ENCODE results near the gene PJA2. TPM values are rescaled to one million over a fixed set of nuclear protein-coding genes. Genes with fewer than 3 reads are reported as not detected.
"Not testable (repeated sequence)": the region's sequence is repeated elsewhere in the genome, so short reads cannot be mapped to it uniquely, and the experiment has no call there.

PJA2 gene
- total RNA-seq, 1 experiment from 2014 or later, result 14.3 TPM

GRCh38 chr5:109421956-109422355 is 12.2 kb upstream of the PJA2 start:
- H3K4me2 ChIP-seq (ENCODE audit: low read length), result no peak overlapping the region
- no peaks in the 10 kb centered on the region for H3K36me3 ChIP-seq (ENCODE audit: low read depth, low read length)
- POLR2A ChIA-PET (ENCODE audit: unreplicated experiment), result no interaction called here
- no peak overlapping the region for H3K27ac ChIP-seq (ENCODE audit: low read length)
- TF ChIP-seq, protein P1, sequence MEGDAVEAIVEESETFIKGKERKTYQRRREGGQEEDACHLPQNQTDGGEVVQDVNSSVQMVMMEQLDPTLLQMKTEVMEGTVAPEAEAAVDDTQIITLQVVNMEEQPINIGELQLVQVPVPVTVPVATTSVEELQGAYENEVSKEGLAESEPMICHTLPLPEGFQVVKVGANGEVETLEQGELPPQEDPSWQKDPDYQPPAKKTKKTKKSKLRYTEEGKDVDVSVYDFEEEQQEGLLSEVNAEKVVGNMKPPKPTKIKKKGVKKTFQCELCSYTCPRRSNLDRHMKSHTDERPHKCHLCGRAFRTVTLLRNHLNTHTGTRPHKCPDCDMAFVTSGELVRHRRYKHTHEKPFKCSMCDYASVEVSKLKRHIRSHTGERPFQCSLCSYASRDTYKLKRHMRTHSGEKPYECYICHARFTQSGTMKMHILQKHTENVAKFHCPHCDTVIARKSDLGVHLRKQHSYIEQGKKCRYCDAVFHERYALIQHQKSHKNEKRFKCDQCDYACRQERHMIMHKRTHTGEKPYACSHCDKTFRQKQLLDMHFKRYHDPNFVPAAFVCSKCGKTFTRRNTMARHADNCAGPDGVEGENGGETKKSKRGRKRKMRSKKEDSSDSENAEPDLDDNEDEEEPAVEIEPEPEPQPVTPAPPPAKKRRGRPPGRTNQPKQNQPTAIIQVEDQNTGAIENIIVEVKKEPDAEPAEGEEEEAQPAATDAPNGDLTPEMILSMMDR (conservative IDR thresholded peaks at IDR 0.05; ENCODE audit: low read depth, low read length), result no peak
- TF ChIP-seq EZH2 (IDR thresholded peaks at IDR 0.05; ENCODE audit: low read length, unreplicated experiment), result no peak
- no peak for TF ChIP-seq EZH2phosphoT487 (IDR thresholded peaks at IDR 0.05; ENCODE audit: borderline replicate concordance, low read length)
- no TSS peak for BruUV-seq (replicated peaks)
- H3K9me3 ChIP-seq (ENCODE audit: low read length), result no peaks in the 10 kb centered on the region
- H3K27me3 ChIP-seq (ENCODE audit: low read length), result no peaks in the 10 kb centered on the region
- CTCF ChIA-PET, result no interaction called here
- no peak overlapping the region for H3K9ac ChIP-seq (ENCODE audit: low read length)
- H3K4me3 ChIP-seq (ENCODE audit: low read length), result no peak overlapping the region
- intact Hi-C loops (cut with micrococcal nuclease), result no loop called here
- H3K4me1 ChIP-seq (ENCODE audit: insufficient read depth, low read length), result no peaks in the 10 kb centered on the region
- no peaks in the 10 kb centered on the region for H3F3A ChIP-seq (ENCODE audit: low read length, unreplicated experiment)
- no peak overlapping the region for H2AFZ ChIP-seq (ENCODE audit: low read length)
- no peaks in the 10 kb centered on the region for H4K20me1 ChIP-seq (ENCODE audit: low read length)
- H3K79me2 ChIP-seq (ENCODE audit: low read length), result no peaks in the 10 kb centered on the region
- ATAC-seq (no peak), DNase-seq (no peak)
- no peaks in the 10 kb centered on the region for H3K9me2 ChIP-seq (replicated peaks; ENCODE audit: low read length)

GRCh38 chr5:109418712-109419352 is 9.1 kb upstream of the PJA2 start:
- no peaks in the 10 kb centered on the region for H3K36me3 ChIP-seq (ENCODE audit: low read depth, low read length)
- H3F3A ChIP-seq (ENCODE audit: low read length, unreplicated experiment), result no peaks in the 10 kb centered on the region
- no TSS peak for BruUV-seq (replicated peaks)
- ATAC-seq, result no peak
- no peaks in the 10 kb centered on the region for H3K9me3 ChIP-seq (ENCODE audit: low read length)
- ChIA-PET CTCF (no interaction called here), POLR2A (ENCODE audit: unreplicated experiment) (no interaction called here)
- no peaks in the 10 kb centered on the region for H3K27me3 ChIP-seq (ENCODE audit: low read length)
- H3K4me3 ChIP-seq (ENCODE audit: low read length), result no peak overlapping the region
- no peaks in the 10 kb centered on the region for H3K79me2 ChIP-seq (ENCODE audit: low read length)
- H3K4me1 ChIP-seq (ENCODE audit: insufficient read depth, low read length), result no peaks in the 10 kb centered on the region
- H3K27ac ChIP-seq (ENCODE audit: low read length), result no peak overlapping the region
- no peak for DNase-seq
- TF ChIP-seq EZH2phosphoT487 (IDR thresholded peaks at IDR 0.05; ENCODE audit: borderline replicate concordance, low read length) (no peak), EZH2 (IDR thresholded peaks at IDR 0.05; ENCODE audit: low read length, unreplicated experiment) (no peak)
- TF ChIP-seq, protein P1 (conservative IDR thresholded peaks at IDR 0.05; ENCODE audit: low read depth, low read length), result no peak
- H2AFZ ChIP-seq (ENCODE audit: low read length), result no peak overlapping the region
- H3K9me2 ChIP-seq (replicated peaks; ENCODE audit: low read length), result no peaks in the 10 kb centered on the region
- intact Hi-C loops (cut with micrococcal nuclease), result loop anchor here (10.0 kb wide), 1 partner anchor 1034 kb away; the partner anchor contains the start of gene FBXL17
- H3K9ac ChIP-seq (ENCODE audit: low read length), result no peak overlapping the region
- no peaks in the 10 kb centered on the region for H4K20me1 ChIP-seq (ENCODE audit: low read length)
- H3K4me2 ChIP-seq (ENCODE audit: low read length), result no peak overlapping the region

DNA sequence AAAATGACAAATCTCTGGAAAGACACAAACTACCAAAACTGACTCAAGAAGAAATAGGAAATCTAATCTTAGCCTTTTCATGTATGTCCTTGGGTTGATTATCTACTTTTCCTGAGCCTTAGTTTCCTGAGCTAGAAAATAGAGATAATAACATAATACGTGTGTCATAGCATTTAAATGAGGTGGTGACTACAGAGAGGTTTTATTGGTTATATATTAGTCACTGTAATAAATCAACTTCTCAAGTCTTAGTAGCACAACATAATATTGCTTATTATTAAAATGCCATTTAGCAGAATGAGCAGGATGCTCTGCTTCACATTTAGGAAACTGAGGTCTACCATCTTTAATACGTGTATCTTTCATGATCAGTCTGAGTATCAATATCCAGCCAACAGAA is 7.1 kb upstream of the PJA2 start:
- Histone ChIP-seq H3K27me3 (ENCODE audit: low read length) (no peaks in the 10 kb centered on the region), H3K4me2 (ENCODE audit: low read length) (no peak overlapping the region), H3F3A (ENCODE audit: low read length, unreplicated experiment) (no peaks in the 10 kb centered on the region), H3K9me2 (replicated peaks; ENCODE audit: low read length) (no peaks in the 10 kb centered on the region), H2AFZ (ENCODE audit: low read length) (no peak overlapping the region), H3K79me2 (ENCODE audit: low read length) (no peaks in the 10 kb centered on the region), H3K4me3 (ENCODE audit: low read length) (no peak overlapping the region), H3K4me1 (ENCODE audit: insufficient read depth, low read length) (0 out of 2 replicates have a peak, but pooled peaks cover under 1% of the 10 kb centered on the region), H3K27ac (ENCODE audit: low read length) (no peak overlapping the region), H3K9me3 (ENCODE audit: low read length) (no peaks in the 10 kb centered on the region), H3K9ac (ENCODE audit: low read length) (no peak overlapping the region), H4K20me1 (ENCODE audit: low read length) (no peaks in the 10 kb centered on the region), H3K36me3 (ENCODE audit: low read depth, low read length) (no peaks in the 10 kb centered on the region)
- ChIA-PET CTCF (no interaction called here), POLR2A (ENCODE audit: unreplicated experiment) (interaction anchor here (0.7 kb wide), 1 partner anchor 8 kb away, joined by 4 read pairs; no protein-coding TSS in a partner anchor)
- TF ChIP-seq EZH2 (IDR thresholded peaks at IDR 0.05; ENCODE audit: low read length, unreplicated experiment), result no peak
- TF ChIP-seq EZH2phosphoT487 (IDR thresholded peaks at IDR 0.05; ENCODE audit: borderline replicate concordance, low read length), result no peak
- TF ChIP-seq, protein P1 (conservative IDR thresholded peaks at IDR 0.05; ENCODE audit: low read depth, low read length), result no peak
- DNase-seq, result peak; percentile 31
- no TSS peak for BruUV-seq (replicated peaks)
- ATAC-seq, result peak; percentile 73
- intact Hi-C loops (cut with micrococcal nuclease), result loop anchor here (10.0 kb wide), 1 partner anchor 1032 kb away; the partner anchor contains the start of gene FBXL17

GRCh38 chr5:109413921-109414461 is 4.2 kb upstream of the PJA2 start:
- DNase-seq; H3F3A ChIP-seq (ENCODE audit: low read length, unreplicated experiment); H3K9me3 ChIP-seq (ENCODE audit: low read length); H4K20me1 ChIP-seq (ENCODE audit: low read length); H3K79me2 ChIP-seq (ENCODE audit: low read length); H3K27ac ChIP-seq (ENCODE audit: low read length); ATAC-seq; H3K36me3 ChIP-seq (ENCODE audit: low read depth, low read length); H2AFZ ChIP-seq (ENCODE audit: low read length); H3K27me3 ChIP-seq (ENCODE audit: low read length); CTCF ChIA-PET; H3K4me2 ChIP-seq (ENCODE audit: low read length); H3K9me2 ChIP-seq (replicated peaks; ENCODE audit: low read length); BruUV-seq (replicated peaks); H3K9ac ChIP-seq (ENCODE audit: low read length); H3K4me3 ChIP-seq (ENCODE audit: low read length): not testable (repeated sequence)
- intact Hi-C loops (cut with micrococcal nuclease), result loop anchor here (10.0 kb wide), 1 partner anchor 1029 kb away; the partner anchor contains the start of gene FBXL17
- H3K4me1 ChIP-seq (ENCODE audit: insufficient read depth, low read length), result peaks cover 11% of the 10 kb centered on the region
- POLR2A ChIA-PET (ENCODE audit: unreplicated experiment), result interaction anchor here (0.5 kb wide), 1 partner anchor 1738 kb away, joined by 6 read pairs; no protein-coding TSS in a partner anchor

All from PC-3 (cell line).